GM03348 (cell line): ENCODE results near the gene TANGO2.

Source experiments
- DNase-seq: peaks from one replicate; pipeline ENCODE4 v3.0.0; 2012; ENCODE audit warnings: low spot score

The TANGO2 gene, protein sequence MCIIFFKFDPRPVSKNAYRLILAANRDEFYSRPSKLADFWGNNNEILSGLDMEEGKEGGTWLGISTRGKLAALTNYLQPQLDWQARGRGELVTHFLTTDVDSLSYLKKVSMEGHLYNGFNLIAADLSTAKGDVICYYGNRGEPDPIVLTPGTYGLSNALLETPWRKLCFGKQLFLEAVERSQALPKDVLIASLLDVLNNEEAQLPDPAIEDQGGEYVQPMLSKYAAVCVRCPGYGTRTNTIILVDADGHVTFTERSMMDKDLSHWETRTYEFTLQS

DNA sequence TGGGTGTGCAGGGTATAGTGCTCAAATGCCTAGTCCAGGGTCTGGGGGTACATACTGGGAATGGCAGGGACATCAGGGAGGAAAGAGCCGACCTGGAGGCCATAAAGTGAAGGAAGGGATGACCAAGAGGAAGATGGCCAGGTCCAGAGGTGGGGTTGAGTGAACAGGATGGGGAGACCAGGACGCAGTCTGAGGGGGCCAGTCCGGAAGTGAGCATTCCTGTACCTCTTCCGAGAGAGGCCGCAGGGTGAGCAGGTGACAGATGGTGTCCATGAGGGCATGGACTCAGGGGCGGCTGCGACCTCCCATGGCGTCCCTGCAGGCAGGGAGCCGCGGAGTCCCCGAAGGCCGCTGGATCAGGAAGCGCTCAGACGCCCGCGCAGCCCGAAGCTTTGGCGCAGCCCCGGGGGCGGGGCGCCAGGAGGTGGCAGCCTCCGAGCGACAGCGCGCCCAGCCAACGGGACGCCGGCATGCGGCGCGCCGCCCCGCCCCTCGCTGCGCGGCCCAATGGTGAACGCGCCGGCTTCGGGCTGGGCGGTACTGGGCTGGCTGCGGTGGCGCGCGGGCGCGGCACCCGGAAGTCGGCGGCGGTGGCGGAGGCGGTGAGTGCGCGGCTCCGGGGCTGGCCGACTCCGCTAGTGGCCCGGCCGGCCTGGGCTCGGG, at the start of gene TANGO2:
Gene TANGO2 (plus strand): TSS at position 578 of the 663 bp plus-strand sequence. CDS start 15,689 bp downstream, outside the sequence.
- DNase-seq: peak; percentile 100

GRCh38 chr22:19971276-19972124, 49.4 kb upstream of the TANGO2 start:
- DNase-seq: no peak

GRCh38 chr22:19972251-19972650, 48.7 kb upstream of the TANGO2 start:
- DNase-seq: no peak

- DNase-seq: no peak
Measured at GRCh38 chr22:19972652-19973550, 48.0 kb upstream of the TANGO2 start.

- DNase-seq: no peak
Measured at GRCh38 chr22:19973551-19974267, 47.2 kb upstream of the TANGO2 start.

DNA sequence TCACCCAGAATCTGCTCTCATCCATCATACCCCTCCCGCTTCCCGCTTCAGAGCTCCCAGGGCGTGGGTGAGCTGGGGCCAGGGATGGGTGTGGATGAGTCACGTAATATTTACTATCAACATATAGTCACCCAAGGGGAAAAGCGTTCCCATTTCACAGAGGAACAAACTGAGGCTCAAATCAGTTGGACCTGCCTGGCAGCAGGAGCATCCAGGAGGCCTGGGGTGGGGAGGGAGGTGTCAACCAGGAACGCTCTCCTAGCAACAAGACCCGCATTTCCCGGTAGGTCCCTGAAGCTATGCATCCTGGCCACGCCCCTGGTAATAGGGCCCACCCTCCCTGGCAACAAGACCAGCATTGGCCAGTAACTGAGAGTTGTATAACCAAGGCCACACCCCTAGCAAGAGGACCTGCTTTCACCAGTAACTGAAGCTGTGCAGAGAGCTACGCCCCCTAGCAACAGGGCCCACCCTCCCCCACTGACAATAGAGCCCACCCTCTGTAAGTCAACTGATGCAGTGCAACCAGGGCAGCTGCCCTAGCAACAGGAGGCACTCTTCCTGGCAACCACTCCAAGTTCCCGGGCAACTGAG, 46.5 kb upstream of the TANGO2 start:
- DNase-seq: peak; percentile 69

- no peak for DNase-seq
Measured at GRCh38 chr22:19974935-19975706, 45.8 kb upstream of the TANGO2 start.

GRCh38 chr22:19975707-19976035, 45.2 kb upstream of the TANGO2 start:
- DNase-seq: no peak

GRCh38 chr22:19976671-19977070, 44.2 kb upstream of the TANGO2 start:
- DNase-seq: no peak

DNA sequence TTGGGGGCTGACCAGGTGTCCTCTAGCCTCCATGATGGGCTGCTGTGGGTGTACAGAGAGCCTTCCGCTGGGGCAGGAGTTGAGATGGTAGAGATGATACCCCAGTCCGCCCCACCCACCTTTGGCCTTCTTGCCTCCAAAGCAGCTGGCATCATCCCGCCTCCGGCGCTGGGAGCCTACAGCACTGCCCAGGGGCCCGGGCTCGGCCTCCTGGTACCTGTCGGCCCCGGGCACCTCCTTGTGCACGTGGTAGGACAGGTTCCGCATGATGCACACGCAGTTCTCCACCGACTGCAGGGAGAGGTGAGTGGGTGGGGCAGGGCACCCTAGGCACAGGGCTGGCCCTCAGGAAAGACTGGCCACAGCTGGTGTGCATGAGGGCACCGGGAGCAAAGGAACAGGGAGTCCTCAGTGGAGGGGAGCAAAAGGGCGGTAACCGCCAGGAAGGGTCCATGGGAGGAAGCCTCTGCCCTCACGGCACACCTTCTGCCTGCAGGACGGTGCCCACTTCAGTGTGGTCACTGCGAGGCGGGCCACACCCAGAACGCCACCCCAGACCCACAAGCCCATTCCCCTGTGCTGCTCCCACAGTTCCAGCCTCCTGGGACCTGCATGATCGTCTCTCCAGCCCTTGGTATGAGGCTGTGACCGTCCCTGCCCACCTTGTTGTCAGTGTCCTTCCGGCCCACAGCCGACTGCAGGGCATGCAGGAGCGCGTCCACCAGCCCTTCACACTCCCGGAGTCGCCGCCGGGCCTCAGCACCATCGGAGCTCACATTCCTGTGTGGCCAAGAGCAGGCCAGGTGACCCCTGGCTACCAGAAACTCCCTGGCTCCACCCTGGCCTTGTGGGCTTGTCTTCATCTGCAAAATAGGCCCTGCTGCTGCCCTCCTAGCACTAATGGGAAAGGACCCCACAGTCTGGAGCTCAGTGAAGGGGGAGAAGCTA, 43.3 kb upstream of the TANGO2 start:
- DNase-seq: no peak

- DNase-seq: no peak
Measured at GRCh38 chr22:19978748-19979147, 42.2 kb upstream of the TANGO2 start.

DNA sequence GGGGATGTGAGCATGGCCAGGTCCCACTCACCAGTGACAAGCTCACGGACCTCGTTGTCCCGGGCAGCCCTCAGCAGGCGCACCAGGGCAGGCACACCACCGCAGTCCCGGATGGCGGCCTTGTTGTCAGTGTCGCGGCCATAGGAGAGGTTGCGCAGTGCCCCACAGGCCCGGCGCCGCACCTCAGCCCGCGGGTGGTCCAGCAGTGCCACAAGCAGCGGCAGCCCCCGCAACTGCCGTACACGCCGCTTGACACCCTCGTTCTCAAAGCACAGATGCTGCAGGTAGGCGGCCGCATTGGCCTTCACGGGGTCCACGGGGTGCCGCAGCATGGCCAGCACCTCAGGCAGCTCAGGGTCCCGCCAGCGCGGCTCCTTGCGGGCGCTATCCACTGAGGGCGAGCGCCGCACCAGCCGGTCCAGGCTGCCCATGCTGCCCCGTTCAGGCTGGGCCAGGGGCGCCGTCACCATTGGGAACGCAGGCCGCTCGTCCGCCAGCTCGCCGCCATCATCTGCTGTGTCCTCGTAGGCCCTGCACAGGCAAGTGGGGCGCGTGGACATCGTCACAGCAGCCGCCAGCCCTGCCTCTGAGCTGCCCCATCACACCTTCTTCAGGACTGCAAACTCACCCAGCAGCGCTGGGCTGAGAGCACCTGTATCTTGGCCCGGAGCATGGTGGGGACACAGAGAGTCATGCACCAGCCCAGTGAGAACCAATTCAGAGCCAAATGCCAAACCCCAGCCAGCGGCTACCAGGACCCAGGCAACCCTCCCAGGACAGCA, 41.0 kb upstream of the TANGO2 start:
- no peak for DNase-seq

DNA sequence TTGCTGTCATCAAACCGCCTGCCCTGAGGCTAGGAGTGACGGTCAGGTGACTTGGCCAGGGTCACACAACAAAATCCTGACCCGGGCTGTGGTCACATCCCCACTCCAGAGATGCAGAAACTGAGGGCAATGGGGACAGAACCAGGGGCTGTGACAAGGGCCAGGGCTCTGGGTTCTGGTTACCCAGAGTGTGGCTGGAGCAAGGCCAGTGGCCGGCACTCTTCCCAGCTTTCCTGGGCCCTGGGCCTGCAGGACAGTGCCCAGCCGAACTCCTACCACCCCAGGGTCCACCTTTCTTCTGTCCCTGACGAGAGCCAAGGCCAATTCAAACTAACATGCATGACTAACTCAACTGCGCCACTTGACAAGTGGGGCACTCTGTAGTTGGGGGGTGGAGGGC, 40.1 kb upstream of the TANGO2 start:
- DNase-seq: no peak

- no peak for DNase-seq
Measured at GRCh38 chr22:19981171-19981960, 39.5 kb upstream of the TANGO2 start.

DNA sequence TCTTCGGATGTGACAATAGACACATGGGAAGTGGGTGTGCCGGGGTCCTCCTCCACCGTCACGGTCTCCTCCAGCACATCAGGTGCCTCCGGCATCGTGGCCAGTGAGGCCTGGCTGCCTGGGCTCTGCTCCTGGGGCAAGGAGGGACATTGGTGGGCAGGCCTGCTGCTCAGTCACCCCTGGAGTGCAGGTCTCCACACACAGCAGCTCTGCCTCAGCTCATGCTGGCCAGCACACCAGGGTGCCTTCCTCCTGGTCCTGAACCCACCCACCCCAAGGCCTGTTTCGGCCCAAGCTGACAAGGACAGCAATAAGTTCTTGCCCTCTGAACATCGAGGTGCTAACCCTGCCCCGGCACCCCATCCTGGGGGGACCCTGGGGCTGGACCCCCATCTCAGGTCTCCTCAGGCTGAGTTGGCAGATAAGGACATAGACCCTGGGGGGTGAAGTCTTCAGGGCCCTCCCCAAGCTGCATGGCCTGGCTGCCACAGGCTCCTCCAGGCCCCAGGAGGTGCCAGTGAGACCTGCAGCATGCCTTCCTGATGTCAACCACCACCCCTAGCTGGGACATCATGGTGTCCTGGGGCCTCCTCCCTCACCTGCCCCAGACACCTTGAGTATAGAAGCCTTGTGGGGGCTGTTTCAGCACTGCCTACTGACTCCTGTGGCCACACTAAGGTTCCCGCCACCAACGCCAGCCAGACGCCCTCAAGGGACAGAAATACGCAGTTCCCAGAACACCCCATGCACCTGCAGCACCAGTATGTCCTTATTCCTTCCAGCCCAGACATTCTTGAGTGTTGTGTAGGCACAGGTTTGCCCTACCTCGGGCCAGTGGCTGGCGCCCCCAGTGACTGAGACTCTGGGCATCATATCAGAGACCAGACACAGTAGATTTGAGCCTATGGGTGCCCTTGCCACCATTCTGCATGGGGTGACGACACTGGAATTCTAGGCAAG, 38.7 kb upstream of the TANGO2 start:
- DNase-seq: no peak

DNA sequence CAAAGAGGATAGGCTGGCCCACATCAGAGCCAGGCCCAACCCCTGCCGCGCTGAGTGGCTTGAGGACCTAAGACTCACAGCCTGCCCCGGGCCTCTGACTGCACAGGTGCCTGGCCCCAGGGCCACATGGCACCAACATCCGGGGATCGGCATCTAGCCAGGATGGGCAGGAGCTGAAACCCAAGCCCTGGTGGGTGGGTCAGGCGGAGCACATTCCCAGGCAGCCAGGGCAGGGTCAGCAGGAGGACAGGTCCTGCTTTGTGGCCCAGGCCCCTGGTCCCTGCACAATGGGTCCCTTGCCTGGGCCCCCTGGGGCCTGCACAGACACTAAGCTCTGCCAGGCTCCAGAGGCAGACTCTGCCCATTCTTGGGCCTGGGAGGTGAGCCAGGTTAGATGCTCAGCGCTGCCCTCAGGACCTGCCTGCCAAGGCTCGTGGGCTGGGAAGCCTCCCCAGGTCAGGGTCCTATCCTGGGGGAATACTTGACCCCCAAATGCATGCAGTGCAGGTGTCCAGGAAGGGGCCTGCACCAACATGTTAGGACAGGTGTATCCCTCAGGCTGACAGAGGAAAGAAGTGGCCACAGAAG, 37.8 kb upstream of the TANGO2 start:
- DNase-seq: no peak
